Measurements from ENCODE around the gene FAM13B. TPM values are rescaled to one million over a fixed set of nuclear protein-coding genes. Genes with fewer than 3 reads are reported as not detected.

Gene FAM13B
- total RNA-seq, 4 donors from 2014 or later: 21.9 to 92.4 (median 32.7) TPM

DNA sequence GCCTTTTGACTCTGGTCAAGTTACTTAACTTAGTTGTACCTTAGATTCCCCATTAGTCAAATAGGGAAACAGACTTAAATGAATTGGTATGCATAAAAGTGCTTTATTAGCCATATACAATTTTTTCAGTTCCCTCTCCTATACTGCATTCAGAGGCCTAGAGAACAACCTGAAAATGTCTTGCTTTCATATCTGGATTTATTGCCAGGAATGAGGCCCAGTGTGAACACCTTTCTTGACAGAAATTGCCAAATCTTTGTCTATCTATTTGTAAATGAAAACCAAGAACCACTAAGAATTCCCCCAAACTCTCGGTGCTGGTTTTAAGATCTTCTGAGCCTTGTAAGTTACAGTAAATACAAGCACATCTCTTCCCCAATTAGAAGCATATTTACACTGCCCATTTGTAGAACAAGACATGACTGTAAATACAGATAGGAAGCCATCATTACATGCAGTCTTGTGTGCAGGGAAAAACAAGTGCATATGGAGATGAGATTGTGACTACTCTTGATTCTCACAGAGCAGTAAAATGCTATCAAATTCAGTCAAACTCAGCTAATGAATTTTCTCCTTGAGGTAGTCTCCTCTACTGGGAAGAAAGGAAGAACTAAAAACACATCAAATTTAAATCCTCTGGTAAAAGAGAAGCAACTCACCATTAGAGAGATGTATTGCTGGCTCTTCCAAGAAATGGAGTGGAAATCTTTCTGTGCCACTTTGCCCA, 5.2 kb upstream of the FAM13B start:
- Histone ChIP-seq H3K36me3 (no peaks in the 10 kb centered on the region), H3K4me1 (peaks cover 0 to 4% (median 0%) of the 10 kb centered on the region in 4 donors), H3K9me3 (no peaks in the 10 kb centered on the region), H3K27me3 (no peaks in the 10 kb centered on the region), H3K27ac (no peak overlapping the region), H3K4me3 (no peak overlapping the region)
- TF ChIP-seq POLR2A (IDR thresholded peaks at IDR 0.05) (no peak), CTCF (IDR thresholded peaks at IDR 0.05) (no peak)
- DNase-seq: no peak

DNA sequence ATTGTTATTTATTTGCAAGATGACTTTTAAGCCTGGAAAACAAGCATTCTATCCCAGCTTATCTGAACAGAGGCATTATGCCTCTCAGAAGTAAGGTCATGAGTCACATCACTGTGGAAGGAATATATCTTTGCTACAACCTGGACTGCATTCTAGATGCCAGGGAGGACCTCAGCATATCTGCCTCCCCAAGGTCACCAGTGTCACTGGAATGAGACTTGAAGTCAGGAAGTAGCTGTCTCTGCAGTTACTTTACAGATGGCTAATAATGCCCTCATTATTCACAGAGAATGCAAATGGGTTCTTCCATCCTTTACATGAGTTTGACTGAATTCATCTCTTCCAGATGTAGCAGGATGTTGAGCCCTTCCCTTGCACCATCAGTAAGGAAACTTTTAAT, 4.4 kb upstream of the FAM13B start:
- Histone ChIP-seq H3K36me3 (no peaks in the 10 kb centered on the region), H3K27ac (no peak overlapping the region), H3K27me3 (no peaks in the 10 kb centered on the region), H3K4me3 (no peak overlapping the region), H3K9me3 (no peaks in the 10 kb centered on the region), H3K4me1 (peaks cover 0 to 4% (median 0%) of the 10 kb centered on the region in 4 donors)
- TF ChIP-seq POLR2A (IDR thresholded peaks at IDR 0.05) (no peak), CTCF (IDR thresholded peaks at IDR 0.05) (no peak)
- no peak for DNase-seq

GRCh38 chr5:138035605-138036537, 3.0 kb upstream of the FAM13B start:
- Histone ChIP-seq H3K4me3 (no peak overlapping the region), H3K4me1 (peaks cover 0 to 13% (median 0%) of the 10 kb centered on the region in 4 donors), H3K9me3 (no peaks in the 10 kb centered on the region), H3K36me3 (no peaks in the 10 kb centered on the region), H3K27me3 (no peaks in the 10 kb centered on the region), H3K27ac (no peak overlapping the region)
- TF ChIP-seq CTCF (IDR thresholded peaks at IDR 0.05) (peak; percentile 79 to 93 (median 90)), POLR2A (IDR thresholded peaks at IDR 0.05) (no peak)
- DNase-seq: peak in 2 of 3 donors; percentile 58 to 80

- DNase-seq: no peak
- no peaks in the 10 kb centered on the region for H3K36me3 ChIP-seq
- H3K27me3 ChIP-seq: no peaks in the 10 kb centered on the region
- H3K9me3 ChIP-seq: no peaks in the 10 kb centered on the region
- peaks cover 0 to 28% (median 6%) of the 10 kb centered on the region in 4 donors for H3K4me1 ChIP-seq
- TF ChIP-seq CTCF (IDR thresholded peaks at IDR 0.05) (no peak), POLR2A (IDR thresholded peaks at IDR 0.05) (no peak)
- H3K4me3 ChIP-seq: peak overlapping the region in 2 of 4 donors; percentile 91 to 94
- peak overlapping the region in 2 of 4 donors; percentile 99 to 100 for H3K27ac ChIP-seq
These were observed 1.0 kb upstream of the FAM13B start for GRCh38 chr5:138033907-138034306.

DNA sequence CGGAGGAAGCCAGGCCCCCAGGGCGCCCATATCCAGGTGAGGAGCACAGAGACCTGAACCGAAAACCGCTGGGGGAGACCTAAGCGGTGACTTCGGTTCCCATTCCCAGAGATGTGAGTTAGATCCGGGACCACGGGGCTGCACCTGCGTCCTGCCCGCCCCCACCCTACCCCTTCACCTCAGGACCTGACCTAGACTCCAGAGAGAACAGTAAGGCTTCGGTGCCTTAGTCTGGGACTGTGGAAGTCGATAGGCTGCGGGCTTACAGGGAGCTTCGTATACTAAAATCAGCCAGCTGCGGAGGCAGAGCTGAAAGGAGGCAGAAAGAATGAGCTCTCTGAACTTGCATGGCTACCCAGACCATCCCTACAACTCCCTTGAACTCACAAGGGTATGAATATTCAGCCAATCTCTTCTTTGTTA, 518 bp upstream of the FAM13B start:
- no peaks in the 10 kb centered on the region for H3K27me3 ChIP-seq
- no peak for DNase-seq
- H3K4me3 ChIP-seq: peak overlapping the region; percentile 91 to 100 (median 96)
- H3K9me3 ChIP-seq: no peaks in the 10 kb centered on the region
- H3K27ac ChIP-seq: peak overlapping the region; percentile 98 to 100 (median 100)
- no peak for TF ChIP-seq POLR2A (IDR thresholded peaks at IDR 0.05)
- TF ChIP-seq CTCF (IDR thresholded peaks at IDR 0.05): no peak
- H3K36me3 ChIP-seq: no peaks in the 10 kb centered on the region
- peaks cover 0 to 28% (median 6%) of the 10 kb centered on the region in 4 donors for H3K4me1 ChIP-seq

Measured in Peyer's patch (tissue), 4 donors.